Mesothelial cell of epicardium (in vitro differentiated cells): ENCODE data around the gene FARP2. TPM values are rescaled to one million over a fixed set of nuclear protein-coding genes. Genes with fewer than 3 reads are reported as not detected.

Experiments
- DNase-seq, 2 experiments: peaks; one replicate each; pipeline ENCODE4 v3.0.0; 2021; ENCODE audit warnings: low spot score in 2 of 2; ENCODE audit not compliant: unreplicated experiment in 2 of 2
- H3K27ac Mint-ChIP-seq: 2 replicates; pipeline ENCODE4 v1.8.0; 2021; ENCODE audit warnings: mixed read lengths
- H3K27me3 Mint-ChIP-seq: 2 replicates; pipeline ENCODE4 v1.8.0; 2021; ENCODE audit warnings: low read depth, mixed read lengths
- H3K36me3 Mint-ChIP-seq: 2 replicates; pipeline ENCODE4 v1.8.0; 2021; ENCODE audit warnings: mixed read lengths
- H3K4me1 Mint-ChIP-seq: 2 replicates; pipeline ENCODE4 v1.8.0; 2021; ENCODE audit warnings: mixed read lengths
- H3K4me3 Mint-ChIP-seq: 2 replicates; pipeline ENCODE4 v1.8.0; 2021; ENCODE audit warnings: mild to moderate bottlenecking, moderate library complexity, mixed read lengths
- H3K9me3 Mint-ChIP-seq: 2 replicates; pipeline ENCODE4 v1.8.0; 2021; ENCODE audit warnings: mixed read lengths
- CTCF ChIP-seq: fragments of 200-600 bp; sonication (generic); IDR thresholded peaks from one replicate; pipeline ENCODE4 v1.5.0; 2021; ENCODE audit warnings: antibody characterized with exemption; ENCODE audit not compliant: unreplicated experiment
- total RNA-seq: library from RNA; stranded (reverse); gene quantifications from 3 replicates; pipeline ENCODE4 v1.2.1, GENCODE V29; 2021

FARP2 gene
- total RNA-seq, 1 donor from 2014 or later = 54.9 TPM

- Mint-ChIP-seq H3K27me3 (no peaks in the 10 kb centered on the region), H3K4me1 (no peaks in the 10 kb centered on the region), H3K9me3 (no peaks in the 10 kb centered on the region), H3K4me3 (no peak overlapping the region), H3K27ac (no peak overlapping the region), H3K36me3 (peaks cover 5% of the 10 kb centered on the region)
- no peak for DNase-seq
- no peak for TF ChIP-seq CTCF
Measured at GRCh38 chr2:241500016-241500415, 143.9 kb downstream of the FARP2 start.

DNA sequence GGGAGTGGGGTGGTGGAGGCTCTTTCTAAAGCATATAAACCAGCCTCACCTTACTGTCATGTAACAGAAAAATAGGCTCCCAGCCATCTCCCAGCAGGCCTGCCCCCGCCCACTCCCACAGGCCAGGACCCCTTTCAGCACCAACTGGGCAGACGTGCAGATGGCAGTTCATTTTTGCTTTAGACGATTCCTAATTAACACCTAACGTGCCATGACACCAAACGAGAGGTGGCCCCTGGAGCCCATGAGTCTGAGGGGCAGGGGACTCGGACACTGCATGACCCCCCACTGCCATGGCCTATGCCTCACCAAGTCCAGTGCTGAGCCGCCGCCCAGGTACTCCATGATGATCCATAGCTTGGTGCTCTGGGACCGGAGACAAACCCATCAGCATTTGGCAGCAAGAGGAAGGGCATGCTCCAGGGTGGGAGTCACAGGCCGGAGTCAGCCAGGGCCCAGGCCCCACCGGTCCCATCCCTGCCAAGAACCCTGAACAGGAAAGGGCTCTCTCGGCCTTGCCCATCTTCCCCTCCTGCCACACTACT lies 144.4 kb downstream of the FARP2 start:
- H3K27me3 Mint-ChIP-seq = no peaks in the 10 kb centered on the region
- H3K4me1 Mint-ChIP-seq = no peaks in the 10 kb centered on the region

DNA sequence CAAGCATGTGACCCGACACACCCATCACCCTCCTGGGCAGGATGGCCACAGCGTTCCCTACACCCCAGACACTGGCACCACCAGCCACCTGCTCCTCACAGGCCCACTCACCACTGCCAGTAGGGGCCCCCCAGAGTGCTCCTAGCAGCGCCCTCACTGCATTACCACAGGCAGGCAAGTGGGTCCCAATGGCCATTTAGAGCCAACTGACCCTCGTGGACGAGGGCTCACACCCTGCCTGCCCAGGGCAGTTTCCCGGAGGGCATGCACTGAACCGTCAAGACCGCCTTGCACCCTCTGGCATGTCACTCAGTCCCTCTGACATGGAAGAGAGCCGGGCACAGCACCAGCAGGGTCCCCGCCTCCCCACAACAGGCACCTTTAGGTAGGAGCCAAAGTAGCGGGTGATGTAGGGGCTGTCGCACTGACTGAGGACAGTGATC lies 145.0 kb downstream of the FARP2 start:
- Mint-ChIP-seq H3K36me3 (no peaks in the 10 kb centered on the region), H3K9me3 (no peaks in the 10 kb centered on the region), H3K4me1 (no peaks in the 10 kb centered on the region), H3K27me3 (no peaks in the 10 kb centered on the region), H3K27ac (no peak overlapping the region), H3K4me3 (no peak overlapping the region)
- no peak for TF ChIP-seq CTCF
- DNase-seq = no peak

More for the DNA sequence above, 144.4 kb downstream of the FARP2 start:
- no peak overlapping the region for H3K27ac Mint-ChIP-seq
- H3K4me3 Mint-ChIP-seq = no peak overlapping the region
- TF ChIP-seq CTCF = no peak
- no peaks in the 10 kb centered on the region for H3K9me3 Mint-ChIP-seq
- no peak for DNase-seq
- H3K36me3 Mint-ChIP-seq = peaks cover under 1% of the 10 kb centered on the region

- Mint-ChIP-seq H3K27me3 (no peaks in the 10 kb centered on the region), H3K27ac (no peak overlapping the region), H3K4me3 (no peak overlapping the region), H3K9me3 (no peaks in the 10 kb centered on the region), H3K36me3 (no peaks in the 10 kb centered on the region), H3K4me1 (no peaks in the 10 kb centered on the region)
- DNase-seq = no peak
- no peak for TF ChIP-seq CTCF
Measured at GRCh38 chr2:241501551-241501950, 145.5 kb downstream of the FARP2 start.

GRCh38 chr2:241502281-241502680 lies 146.2 kb downstream of the FARP2 start:
- H3K4me3 Mint-ChIP-seq = no peak overlapping the region
- H3K36me3 Mint-ChIP-seq = no peaks in the 10 kb centered on the region
- H3K9me3 Mint-ChIP-seq = no peaks in the 10 kb centered on the region
- H3K4me1 Mint-ChIP-seq = peaks cover 7% of the 10 kb centered on the region
- H3K27me3 Mint-ChIP-seq = no peaks in the 10 kb centered on the region
- no peak overlapping the region for H3K27ac Mint-ChIP-seq
- no peak for DNase-seq
- TF ChIP-seq CTCF = no peak

DNA sequence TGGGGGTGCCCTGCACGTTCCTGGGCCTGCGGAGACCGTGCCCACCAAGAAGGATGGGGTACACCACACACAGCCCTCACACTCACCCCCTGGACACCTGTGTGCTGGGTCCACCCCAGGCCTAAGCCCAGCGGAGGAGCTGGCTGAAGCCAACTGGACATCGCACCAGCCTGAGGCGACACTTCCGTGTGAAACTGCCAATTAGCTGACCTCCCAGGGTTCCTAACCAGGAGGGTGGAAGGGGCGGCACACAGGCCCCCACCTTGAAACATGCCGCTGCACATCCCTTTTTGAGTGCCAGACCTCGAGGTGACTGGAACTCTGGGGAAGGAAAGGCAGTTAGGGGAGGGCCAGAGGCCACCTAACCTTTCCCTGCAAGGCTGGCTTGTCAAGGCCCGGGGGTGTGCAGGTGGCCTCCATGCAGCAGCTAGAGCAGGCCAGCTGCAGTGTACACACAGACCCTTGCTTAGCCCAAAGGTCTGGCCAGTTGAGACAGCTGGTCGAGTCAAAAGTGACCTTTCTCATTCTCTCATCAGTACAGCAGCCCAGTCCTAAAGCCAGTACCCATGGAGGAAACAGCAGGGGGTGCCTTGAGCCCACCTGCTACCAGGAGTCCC lies 147.8 kb downstream of the FARP2 start:
- DNase-seq = no peak
- TF ChIP-seq CTCF = no peak
- H3K27ac Mint-ChIP-seq = no peak overlapping the region

More for the DNA sequence above, 147.8 kb downstream of the FARP2 start:
- peaks cover 12% of the 10 kb centered on the region for H3K4me1 Mint-ChIP-seq
- no peaks in the 10 kb centered on the region for H3K27me3 Mint-ChIP-seq
- no peaks in the 10 kb centered on the region for H3K36me3 Mint-ChIP-seq
- no peaks in the 10 kb centered on the region for H3K9me3 Mint-ChIP-seq
- no peak overlapping the region for H3K4me3 Mint-ChIP-seq
